ENCODE data around the gene KIAA1549. TPM values are rescaled to one million over a fixed set of nuclear protein-coding genes. Genes with fewer than 3 reads are reported as not detected.

Gene KIAA1549
- total and polyA plus RNA-seq, 4 donors = 0.83 to 5.8 (median 3.6) TPM

GRCh38 chr7:138887085-138887710 is 94.0 kb downstream of the KIAA1549 start:
- WGBS, 2 donors = 91 to 94% methylated on average over 9 of the region's 9 CpGs
- no peak for DNase-seq

DNA sequence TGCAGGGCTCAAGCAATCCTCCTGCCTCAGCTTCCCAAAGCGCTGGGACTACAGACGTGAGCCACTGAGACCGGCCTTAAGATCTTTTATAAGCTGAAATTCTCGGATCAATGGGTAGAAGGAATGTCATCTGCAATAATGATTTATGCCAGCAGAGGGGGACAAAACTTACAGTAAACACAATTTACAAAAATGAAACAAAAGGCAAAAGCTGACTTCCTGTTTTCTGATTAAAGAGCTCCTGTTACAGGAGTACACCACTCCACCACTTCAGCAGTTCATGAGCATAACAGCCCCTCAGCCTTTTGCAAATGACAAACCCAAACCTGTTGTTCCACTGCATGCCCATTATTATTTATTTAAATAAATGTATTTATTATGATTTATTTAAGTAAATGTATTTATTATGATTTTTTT is 94.7 kb downstream of the KIAA1549 start:
- no peaks in the 10 kb centered on the region for H3K27me3 ChIP-seq (ENCODE audit: control insufficient read depth in 3 of 3, insufficient read depth in 3 of 3, low read length in 2 of 3)
- DNase-seq (peak in 2 of 3 donors; percentile 78 to 80), ATAC-seq (ENCODE audit: insufficient read depth, low FRiP score) (peak; percentile 81)
- TF ChIP-seq, protein P1, sequence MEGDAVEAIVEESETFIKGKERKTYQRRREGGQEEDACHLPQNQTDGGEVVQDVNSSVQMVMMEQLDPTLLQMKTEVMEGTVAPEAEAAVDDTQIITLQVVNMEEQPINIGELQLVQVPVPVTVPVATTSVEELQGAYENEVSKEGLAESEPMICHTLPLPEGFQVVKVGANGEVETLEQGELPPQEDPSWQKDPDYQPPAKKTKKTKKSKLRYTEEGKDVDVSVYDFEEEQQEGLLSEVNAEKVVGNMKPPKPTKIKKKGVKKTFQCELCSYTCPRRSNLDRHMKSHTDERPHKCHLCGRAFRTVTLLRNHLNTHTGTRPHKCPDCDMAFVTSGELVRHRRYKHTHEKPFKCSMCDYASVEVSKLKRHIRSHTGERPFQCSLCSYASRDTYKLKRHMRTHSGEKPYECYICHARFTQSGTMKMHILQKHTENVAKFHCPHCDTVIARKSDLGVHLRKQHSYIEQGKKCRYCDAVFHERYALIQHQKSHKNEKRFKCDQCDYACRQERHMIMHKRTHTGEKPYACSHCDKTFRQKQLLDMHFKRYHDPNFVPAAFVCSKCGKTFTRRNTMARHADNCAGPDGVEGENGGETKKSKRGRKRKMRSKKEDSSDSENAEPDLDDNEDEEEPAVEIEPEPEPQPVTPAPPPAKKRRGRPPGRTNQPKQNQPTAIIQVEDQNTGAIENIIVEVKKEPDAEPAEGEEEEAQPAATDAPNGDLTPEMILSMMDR (IDR thresholded peaks at IDR 0.05; ENCODE audit: control extremely low read depth, extremely low read depth) = peak; percentile 65
- H3K9me3 ChIP-seq (ENCODE audit: control insufficient read depth in 4 of 4, insufficient read depth in 3 of 4, low read length in 3 of 4) = no peaks in the 10 kb centered on the region
- peaks cover 0 to 14% (median 3%) of the 10 kb centered on the region in 5 donors for H3K4me1 ChIP-seq (ENCODE audit: control insufficient read depth in 5 of 5, insufficient read depth in 5 of 5, low read length in 5 of 5)
- no peaks in the 10 kb centered on the region for H3K36me3 ChIP-seq (ENCODE audit: control insufficient read depth in 4 of 4, insufficient read depth in 4 of 4, low read length in 4 of 4)
- no peak overlapping the region for H3K4me3 ChIP-seq
- 29 to 36% methylated on average over 4 of the region's 4 CpGs for WGBS, 2 donors
- no peak overlapping the region for H3K9ac ChIP-seq (ENCODE audit: insufficient read depth in 1 of 2, low read length in 2 of 2)
- no peak overlapping the region for H3K27ac ChIP-seq (ENCODE audit: low read depth in 1 of 2, low read length in 1 of 2)

More at GRCh38 chr7:138887085-138887710, 94.0 kb downstream of the KIAA1549 start:
- Histone ChIP-seq H3K36me3 (ENCODE audit: control insufficient read depth in 4 of 4, insufficient read depth in 4 of 4, low read length in 4 of 4) (no peaks in the 10 kb centered on the region), H3K27me3 (ENCODE audit: control insufficient read depth in 3 of 3, insufficient read depth in 3 of 3, low read length in 2 of 3) (no peaks in the 10 kb centered on the region), H3K9ac (ENCODE audit: insufficient read depth in 1 of 2, low read length in 2 of 2) (no peak overlapping the region), H3K4me1 (ENCODE audit: control insufficient read depth in 5 of 5, insufficient read depth in 5 of 5, low read length in 5 of 5) (peaks cover 0 to 20% (median 8%) of the 10 kb centered on the region in 5 donors), H3K9me3 (ENCODE audit: control insufficient read depth in 4 of 4, insufficient read depth in 3 of 4, low read length in 3 of 4) (no peaks in the 10 kb centered on the region), H3K4me3 (no peak overlapping the region), H3K27ac (ENCODE audit: low read depth in 1 of 2, low read length in 1 of 2) (no peak overlapping the region)
- no peak for ATAC-seq (ENCODE audit: insufficient read depth, low FRiP score)
- TF ChIP-seq, protein P1 (IDR thresholded peaks at IDR 0.05; ENCODE audit: control extremely low read depth, extremely low read depth) = no peak

DNA sequence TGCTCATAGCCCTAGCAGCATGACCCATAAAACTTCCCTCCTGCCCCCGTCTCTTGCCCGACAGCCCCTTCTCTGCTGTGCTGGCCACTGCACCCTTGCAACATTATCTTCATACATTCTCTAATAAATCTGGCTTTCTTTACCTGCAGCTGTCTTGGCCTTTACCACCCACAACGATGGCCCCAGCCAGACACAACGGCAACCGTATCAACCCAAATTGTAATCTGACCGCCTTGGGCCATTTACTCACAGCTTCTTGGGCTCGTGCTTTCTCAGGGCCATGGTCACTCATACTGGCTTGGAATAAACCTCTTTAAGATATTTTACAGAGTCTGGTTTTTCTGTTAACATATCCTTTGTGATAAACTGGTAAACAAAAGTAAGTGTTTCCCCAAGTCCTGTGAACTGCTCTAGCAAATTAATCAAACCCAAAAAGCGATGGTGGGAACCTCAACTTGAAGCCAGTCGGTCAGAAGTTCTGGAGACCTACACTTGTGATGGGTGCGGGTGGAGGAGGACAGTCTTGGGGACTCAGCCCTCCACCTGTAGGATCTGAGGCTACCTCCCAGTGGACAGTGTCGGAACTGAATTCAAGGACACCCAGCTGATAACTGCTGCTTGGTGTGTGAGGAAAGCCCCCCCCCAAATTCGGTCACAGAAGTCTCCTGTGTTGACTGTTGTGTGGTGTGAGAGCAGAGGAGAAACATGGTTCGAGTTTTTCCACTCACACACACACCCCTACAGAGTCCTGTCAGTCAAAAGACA is 95.6 kb downstream of the KIAA1549 start:
- Histone ChIP-seq H3K27ac (ENCODE audit: low read depth in 1 of 2, low read length in 1 of 2) (no peak overlapping the region), H3K4me3 (no peak overlapping the region), H3K4me1 (ENCODE audit: control insufficient read depth in 5 of 5, insufficient read depth in 5 of 5, low read length in 5 of 5) (peaks cover 0 to 6% (median 3%) of the 10 kb centered on the region in 5 donors), H3K9ac (ENCODE audit: insufficient read depth in 1 of 2, low read length in 2 of 2) (no peak overlapping the region), H3K27me3 (ENCODE audit: control insufficient read depth in 3 of 3, insufficient read depth in 3 of 3, low read length in 2 of 3) (no peaks in the 10 kb centered on the region), H3K36me3 (ENCODE audit: control insufficient read depth in 4 of 4, insufficient read depth in 4 of 4, low read length in 4 of 4) (peaks cover 0 to 4% (median 0%) of the 10 kb centered on the region in 4 donors), H3K9me3 (ENCODE audit: control insufficient read depth in 4 of 4, insufficient read depth in 3 of 4, low read length in 3 of 4) (no peaks in the 10 kb centered on the region)
- DNase-seq = no peak
- no peak for ATAC-seq (ENCODE audit: insufficient read depth, low FRiP score)
- 91 to 94% methylated on average over 13 of the region's 13 CpGs for WGBS, 2 donors
- TF ChIP-seq, protein P1 (IDR thresholded peaks at IDR 0.05; ENCODE audit: control extremely low read depth, extremely low read depth) = no peak
